Measurements from ENCODE around the gene ITGA2B.

ITGA2B gene

GRCh38 chr17:44361292-44362260 lies 27.9 kb downstream of the ITGA2B start:
- TF ChIP-seq REST (IDR thresholded peaks at IDR 0.05; ENCODE audit: insufficient read depth in 1 of 2, low read depth in 2 of 2, low read length in 2 of 2) (no peak), FOXP2 (optimal IDR thresholded peaks at IDR 0.05; ENCODE audit: borderline replicate concordance, extremely low read depth, extremely low read length, insufficient read depth) (no peak), TAF1 (IDR thresholded peaks at IDR 0.05; ENCODE audit: borderline replicate concordance, insufficient read depth, low read length) (no peak), SIN3A (IDR thresholded peaks at IDR 0.05; ENCODE audit: borderline replicate concordance, insufficient read depth, low read length) (no peak), POLR2AphosphoS5 (IDR thresholded peaks at IDR 0.05; ENCODE audit: low read depth, low read length) (no peak)

GRCh38 chr17:44360826-44361225 lies 28.6 kb downstream of the ITGA2B start:
- TF ChIP-seq TAF1 (IDR thresholded peaks at IDR 0.05; ENCODE audit: borderline replicate concordance, insufficient read depth, low read length): no peak
- TF ChIP-seq REST (IDR thresholded peaks at IDR 0.05; ENCODE audit: insufficient read depth in 1 of 2, low read depth in 2 of 2, low read length in 2 of 2): no peak
- TF ChIP-seq POLR2AphosphoS5 (IDR thresholded peaks at IDR 0.05; ENCODE audit: low read depth, low read length): no peak
- TF ChIP-seq FOXP2 (optimal IDR thresholded peaks at IDR 0.05; ENCODE audit: borderline replicate concordance, extremely low read depth, extremely low read length, insufficient read depth): no peak
- TF ChIP-seq SIN3A (IDR thresholded peaks at IDR 0.05; ENCODE audit: borderline replicate concordance, insufficient read depth, low read length): no peak

- TF ChIP-seq POLR2AphosphoS5 (IDR thresholded peaks at IDR 0.05; ENCODE audit: low read depth, low read length): no peak
- TF ChIP-seq SIN3A (IDR thresholded peaks at IDR 0.05; ENCODE audit: borderline replicate concordance, insufficient read depth, low read length): no peak
- no peak for TF ChIP-seq REST (IDR thresholded peaks at IDR 0.05; ENCODE audit: insufficient read depth in 1 of 2, low read depth in 2 of 2, low read length in 2 of 2)
- TF ChIP-seq TAF1 (IDR thresholded peaks at IDR 0.05; ENCODE audit: borderline replicate concordance, insufficient read depth, low read length): no peak
- no peak for TF ChIP-seq FOXP2 (optimal IDR thresholded peaks at IDR 0.05; ENCODE audit: borderline replicate concordance, extremely low read depth, extremely low read length, insufficient read depth)
These were observed 29.3 kb downstream of the ITGA2B start for GRCh38 chr17:44360144-44360533.

- no peak for TF ChIP-seq POLR2AphosphoS5 (IDR thresholded peaks at IDR 0.05; ENCODE audit: low read depth, low read length)
These were observed 29.8 kb downstream of the ITGA2B start for GRCh38 chr17:44359458-44360143.

GRCh38 chr17:44359006-44359405 lies 30.4 kb downstream of the ITGA2B start:
- TF ChIP-seq POLR2AphosphoS5 (IDR thresholded peaks at IDR 0.05; ENCODE audit: low read depth, low read length): no peak
- TF ChIP-seq TAF1 (IDR thresholded peaks at IDR 0.05; ENCODE audit: borderline replicate concordance, insufficient read depth, low read length): no peak
- no peak for TF ChIP-seq SIN3A (IDR thresholded peaks at IDR 0.05; ENCODE audit: borderline replicate concordance, insufficient read depth, low read length)

- TF ChIP-seq FOXP2 (optimal IDR thresholded peaks at IDR 0.05; ENCODE audit: borderline replicate concordance, extremely low read depth, extremely low read length, insufficient read depth): no peak
- TF ChIP-seq TAF1 (IDR thresholded peaks at IDR 0.05; ENCODE audit: borderline replicate concordance, insufficient read depth, low read length): no peak
- TF ChIP-seq SIN3A (IDR thresholded peaks at IDR 0.05; ENCODE audit: borderline replicate concordance, insufficient read depth, low read length): no peak
- TF ChIP-seq REST (IDR thresholded peaks at IDR 0.05; ENCODE audit: insufficient read depth in 1 of 2, low read depth in 2 of 2, low read length in 2 of 2): no peak
- no peak for TF ChIP-seq POLR2AphosphoS5 (IDR thresholded peaks at IDR 0.05; ENCODE audit: low read depth, low read length)
These were observed 31.4 kb downstream of the ITGA2B start for GRCh38 chr17:44358066-44358465.

All from PFSK-1 (cell line).